HFFc6 (cell line): ENCODE measurements around the gene SEC14L2. TPM values are rescaled to one million over a fixed set of nuclear protein-coding genes. Genes with fewer than 3 reads are reported as not detected.
"Not testable (repeated sequence)": the region's sequence is repeated elsewhere in the genome, so short reads cannot be mapped to it uniquely, and the experiment has no call there.

Source experiments
- DNase-seq: peaks from one replicate; pipeline ENCODE4 v3.0.0-alpha.2; 2018
- H3K27ac Mint-ChIP-seq: 2 replicates; pipeline ENCODE4 v1.8.0; 2020; ENCODE audit warnings: mild to moderate bottlenecking, mixed read lengths
- H3K27me3 Mint-ChIP-seq: 2 replicates; pipeline ENCODE4 v1.8.0; 2021; ENCODE audit warnings: mild to moderate bottlenecking, moderate library complexity, mixed read lengths; ENCODE audit not compliant: insufficient read depth
- H3K36me3 Mint-ChIP-seq: 2 replicates; pipeline ENCODE4 v1.8.0; 2021; ENCODE audit warnings: low read depth, mixed read lengths
- H3K4me1 Mint-ChIP-seq: 2 replicates; pipeline ENCODE4 v1.8.0; 2020; ENCODE audit warnings: low read depth, mixed read lengths
- H3K4me3 Mint-ChIP-seq: 2 replicates; pipeline ENCODE4 v1.8.0; 2020; ENCODE audit warnings: mild to moderate bottlenecking, moderate library complexity, mixed read lengths
- H3K9me3 Mint-ChIP-seq: 2 replicates; pipeline ENCODE4 v1.8.0; 2020; ENCODE audit warnings: mild to moderate bottlenecking, mixed read lengths
- CTCF ChIP-seq: fragments of 200-600 bp; sonication (generic); IDR thresholded peaks from 2 replicates; pipeline ENCODE4 v1.5.0; 2021; ENCODE audit warnings: antibody characterized with exemption, mild to moderate bottlenecking
- total RNA-seq, 6 experiments: library from RNA; stranded (reverse); fragmentation: NEBNext Ultra II Directional; extraction: Animal tissue kit (Norgen Biotek cat#: 25700); gene quantifications; 2 replicates in 1 of 6; 3 replicates in 5 of 6; pipeline ENCODE4 v1.2.3, GENCODE V29; 2021

The SEC14L2 gene
- total RNA-seq, 6 experiments from 2014 or later, result 18.4 to 24.0 (median 22.8) TPM

DNA sequence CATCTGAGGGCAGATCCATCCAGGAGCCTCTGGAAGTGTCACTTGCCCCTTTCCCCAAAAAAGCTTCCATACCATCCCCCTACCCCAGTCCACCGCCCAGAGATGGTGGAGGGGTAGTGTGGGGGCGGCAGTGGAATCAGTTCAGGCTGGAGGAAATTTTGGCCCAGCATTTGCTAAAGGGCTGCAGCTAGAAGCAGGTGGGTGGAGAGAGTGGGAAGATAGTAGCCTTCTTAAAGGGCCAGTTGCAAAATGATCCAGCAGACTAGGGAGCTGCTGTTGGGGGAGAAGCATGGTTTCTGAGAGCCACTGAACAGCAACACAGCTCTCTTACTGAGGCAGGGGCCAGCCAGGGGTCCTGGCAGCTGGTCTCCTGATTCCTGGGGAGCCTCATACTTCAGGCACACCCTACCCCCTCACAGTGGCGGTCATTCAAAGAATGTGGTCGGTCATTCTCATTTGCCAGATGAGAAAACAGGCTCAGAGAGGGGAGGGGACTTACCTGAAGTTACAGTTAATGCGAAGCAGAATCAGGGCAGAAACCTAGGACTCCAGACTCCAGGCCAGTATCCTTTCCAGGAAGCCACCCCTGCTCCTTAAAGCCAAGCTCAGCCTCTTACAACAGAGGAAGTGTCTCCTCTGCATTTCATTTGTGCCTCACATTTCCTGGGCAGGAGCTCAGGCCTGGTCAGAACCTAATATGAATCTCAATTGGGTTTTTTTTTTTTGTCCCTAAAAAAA lies 5.4 kb downstream of the SEC14L2 start:
- peaks cover 4% of the 10 kb centered on the region; the same call in 1 of the 2 replicates for H3K36me3 Mint-ChIP-seq
- no peak for DNase-seq
- no peak for TF ChIP-seq CTCF
- no peaks in the 10 kb centered on the region for H3K9me3 Mint-ChIP-seq
- no peak overlapping the region; the same call in 1 of the 2 replicates for H3K27ac Mint-ChIP-seq
- H3K27me3 Mint-ChIP-seq, result no peaks in the 10 kb centered on the region; the same call in 1 of the 2 replicates
- peaks cover 26% of the 10 kb centered on the region for H3K4me1 Mint-ChIP-seq
- no peak overlapping the region for H3K4me3 Mint-ChIP-seq

GRCh38 chr22:30402766-30403104 lies 5.9 kb downstream of the SEC14L2 start:
- H3K9me3 Mint-ChIP-seq, DNase-seq, H3K4me3 Mint-ChIP-seq, H3K27me3 Mint-ChIP-seq, H3K27ac Mint-ChIP-seq, H3K36me3 Mint-ChIP-seq: not testable (repeated sequence)
- H3K4me1 Mint-ChIP-seq, result peaks cover 24% of the 10 kb centered on the region

DNA sequence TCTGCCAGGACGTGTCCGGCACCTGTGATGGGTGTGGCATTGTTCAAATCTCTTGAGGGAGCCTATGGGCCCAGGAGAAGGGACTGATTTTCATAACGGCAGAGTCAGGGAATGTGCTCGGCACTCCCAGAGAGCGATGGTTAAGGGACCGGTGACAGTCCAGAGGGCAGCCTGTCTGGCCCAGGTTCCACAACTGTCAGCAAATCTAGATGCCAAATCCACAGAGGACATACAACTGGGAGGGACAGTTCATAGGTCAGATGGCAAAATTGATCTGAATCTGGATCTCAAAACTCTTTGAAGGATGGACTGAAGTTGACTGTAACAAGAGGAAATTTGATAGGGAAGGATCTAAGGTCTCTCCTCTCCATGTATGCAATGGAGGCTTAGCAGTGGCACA lies 7.5 kb downstream of the SEC14L2 start:
- peaks cover 7% of the 10 kb centered on the region for H3K36me3 Mint-ChIP-seq
- no peak for DNase-seq
- TF ChIP-seq CTCF, result no peak
- peaks cover 22% of the 10 kb centered on the region for H3K4me1 Mint-ChIP-seq
- H3K4me3 Mint-ChIP-seq, result no peak overlapping the region
- H3K27ac Mint-ChIP-seq, result no peak overlapping the region
- H3K9me3 Mint-ChIP-seq, result no peaks in the 10 kb centered on the region
- H3K27me3 Mint-ChIP-seq, result peaks cover 2% of the 10 kb centered on the region

GRCh38 chr22:30405731-30406130 lies 8.9 kb downstream of the SEC14L2 start:
- DNase-seq, result no peak
- Mint-ChIP-seq H3K4me3 (no peak overlapping the region), H3K27me3 (peaks cover 2% of the 10 kb centered on the region), H3K4me1 (peaks cover 24% of the 10 kb centered on the region), H3K36me3 (peaks cover 10% of the 10 kb centered on the region), H3K27ac (peak overlapping the region; percentile 16; the same call in 1 of the 2 replicates), H3K9me3 (no peaks in the 10 kb centered on the region)
- no peak for TF ChIP-seq CTCF

DNA sequence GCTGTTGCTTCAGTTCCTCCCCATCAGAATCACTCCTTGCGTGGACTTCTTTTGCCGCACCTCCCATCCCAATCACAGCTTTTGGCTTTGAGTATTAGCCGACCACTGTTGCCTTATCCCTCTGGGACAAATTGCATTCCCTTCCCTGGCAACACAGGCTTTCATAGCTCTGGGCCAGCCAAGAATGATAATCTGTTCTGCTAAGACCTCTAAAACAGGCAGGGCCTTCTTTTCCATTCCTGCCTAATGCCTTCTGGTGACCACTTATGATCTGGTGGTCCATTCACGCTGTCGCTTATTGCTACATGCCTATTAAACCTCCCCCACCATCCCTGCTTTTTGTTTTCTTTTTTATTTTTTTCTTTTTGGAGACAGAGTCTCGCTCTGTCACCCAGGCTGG lies 9.6 kb downstream of the SEC14L2 start:
- H3K27me3 Mint-ChIP-seq, result peaks cover 2% of the 10 kb centered on the region
- H3K27ac Mint-ChIP-seq, result no peak overlapping the region
- H3K9me3 Mint-ChIP-seq, result no peaks in the 10 kb centered on the region
- peaks cover 24% of the 10 kb centered on the region for H3K4me1 Mint-ChIP-seq
- no peak for TF ChIP-seq CTCF
- H3K4me3 Mint-ChIP-seq, result no peak overlapping the region
- H3K36me3 Mint-ChIP-seq, result peaks cover 16% of the 10 kb centered on the region
- DNase-seq, result no peak

DNA sequence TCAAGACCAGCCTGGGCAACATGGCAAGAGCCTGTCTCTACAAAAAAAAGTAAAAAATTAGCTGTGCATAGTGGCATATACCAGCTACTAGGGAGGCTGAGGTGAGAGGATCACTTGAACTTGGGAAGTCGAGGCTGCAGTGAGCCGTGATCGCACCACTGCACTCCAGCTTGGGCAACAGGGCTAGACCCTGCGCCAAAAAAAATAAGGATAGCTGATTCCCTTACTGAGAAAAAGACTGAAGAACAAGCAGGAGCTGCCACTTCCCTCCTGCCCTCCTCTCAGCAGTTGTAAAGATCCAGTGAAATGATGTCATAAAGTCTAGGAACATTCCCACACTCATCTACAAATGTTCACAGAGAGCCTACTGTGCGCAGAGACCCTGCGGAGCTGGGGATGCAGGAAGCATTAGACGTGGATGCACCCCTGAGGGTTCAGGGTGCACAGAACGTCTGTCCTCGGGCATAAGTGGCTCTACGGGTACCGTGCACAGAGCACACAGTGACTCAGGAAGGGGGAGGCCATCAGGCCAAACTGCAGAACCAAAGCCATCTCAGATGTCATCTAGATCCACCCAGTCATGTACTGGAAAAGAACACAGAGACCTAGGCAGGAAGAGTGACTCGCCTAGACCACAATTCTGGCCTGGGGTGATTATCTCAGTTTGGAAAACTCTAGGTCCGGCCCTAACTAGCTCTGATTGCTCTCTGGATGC lies 11.7 kb downstream of the SEC14L2 start:
- H3K27me3 Mint-ChIP-seq, result peaks cover 2% of the 10 kb centered on the region
- peaks cover 33% of the 10 kb centered on the region for H3K36me3 Mint-ChIP-seq
- peak overlapping the region; percentile 93 for H3K27ac Mint-ChIP-seq
- H3K9me3 Mint-ChIP-seq, result no peaks in the 10 kb centered on the region
- H3K4me3 Mint-ChIP-seq, result peak overlapping the region; percentile 35
- no peak for TF ChIP-seq CTCF
- peak; percentile 93 for DNase-seq
- peaks cover 33% of the 10 kb centered on the region for H3K4me1 Mint-ChIP-seq
